HEK293 (cell line): ENCODE measurements around the gene LRP8.

Experiments
- CTCF ChIA-PET: fragments of 350-600 bp; formaldehyde crosslinking; extraction: SDS; loops from one replicate; lab custom pipeline; 2021; ENCODE audit warnings: antibody characterized with exemption; lab: Yijun Ruan, JAX
- POLR2A ChIA-PET: fragments of 300-600 bp; formaldehyde crosslinking; extraction: SDS; loops from one replicate; lab custom pipeline; 2020; ENCODE audit warnings: antibody characterized with exemption, inconsistent platforms; lab: Yijun Ruan, JAX
- H3K27ac ChIP-seq: fragments of 200-500 bp; sonication (Bioruptor generic); 2 replicates; pipeline ENCODE4 v1.5.1; 2014; ENCODE audit warnings: low read depth, low read length, control low read depth, inconsistent platforms; ENCODE audit errors: extremely low read depth
- H3K36me3 ChIP-seq, 2 experiments: fragments of 200-500 bp in 1 of 2; sonication (Bioruptor generic) in 1 of 2; 1 replicate in 1 of 2; 2 replicates in 1 of 2; pipeline ENCODE4 v1.5.1; 2014 to 2017; ENCODE audit warnings: inconsistent platforms in 2 of 2, low read length in 2 of 2; ENCODE audit not compliant: control insufficient read depth in 2 of 2, insufficient read depth in 1 of 2
- H3K4me1 ChIP-seq: fragments of 200-500 bp; sonication (Bioruptor generic); 2 replicates; pipeline ENCODE4 v1.5.1; 2014; ENCODE audit warnings: mild to moderate bottlenecking, low read length, inconsistent platforms; ENCODE audit not compliant: control insufficient read depth, insufficient read depth
- H3K4me3 ChIP-seq: 2 replicates; pipeline ENCODE4 v1.5.1; 2011; ENCODE audit warnings: low read depth, mild to moderate bottlenecking, control low read depth, low read length, moderate library complexity
- H3K9me3 ChIP-seq: fragments of 200-500 bp; sonication (Bioruptor generic); 2 replicates; pipeline ENCODE4 v1.5.1; 2014; ENCODE audit warnings: low read depth, low read length, inconsistent platforms; ENCODE audit not compliant: control insufficient read depth, insufficient read depth
- SETDB1 ChIP-seq: IDR thresholded peaks from one replicate; pipeline ENCODE4 v1.6.1; 2017; ENCODE audit warnings: mild to moderate bottlenecking, low read length, moderate library complexity, mixed read lengths; ENCODE audit not compliant: insufficient read length
- TRIM28 ChIP-seq: IDR thresholded peaks from 2 replicates; pipeline ENCODE4 v1.6.1; 2011; ENCODE audit warnings: low read length, control low read depth, borderline replicate concordance
- YY1 ChIP-seq: fragments of 450-650 bp; formaldehyde crosslinking; IDR thresholded peaks from 2 replicates; pipeline ENCODE4 v1.5.1; 2018; ENCODE audit warnings: missing biosample characterization, missing genetic modification characterization
- ZBTB48 ChIP-seq: fragments of 450-650 bp; formaldehyde crosslinking; IDR thresholded peaks from 2 replicates; pipeline ENCODE4 v1.5.1; 2016; ENCODE audit warnings: missing biosample characterization, missing genetic modification characterization
- ZFP3 ChIP-seq: fragments of 450-650 bp; formaldehyde crosslinking; IDR thresholded peaks from 2 replicates; pipeline ENCODE4 v1.5.1; 2016; ENCODE audit warnings: low read depth, missing biosample characterization, missing genetic modification characterization
- ZNF140 ChIP-seq: fragments of 450-650 bp; formaldehyde crosslinking; IDR thresholded peaks from 2 replicates; pipeline ENCODE4 v1.5.1; 2016; ENCODE audit warnings: missing biosample characterization, missing genetic modification characterization
- ZNF223 ChIP-seq: fragments of 450-650 bp; formaldehyde crosslinking; IDR thresholded peaks from 2 replicates; pipeline ENCODE4 v1.5.1; 2016; ENCODE audit warnings: missing biosample characterization, missing genetic modification characterization
- ZNF391 ChIP-seq: fragments of 450-650 bp; formaldehyde crosslinking; IDR thresholded peaks from 2 replicates; pipeline ENCODE4 v1.5.1; 2016; ENCODE audit warnings: low read depth, missing biosample characterization, missing genetic modification characterization, borderline replicate concordance
- ZNF530 ChIP-seq: fragments of 450-650 bp; formaldehyde crosslinking; IDR thresholded peaks from 2 replicates; pipeline ENCODE4 v1.5.1; 2016; ENCODE audit warnings: low read depth, missing biosample characterization, missing genetic modification characterization
- ZNF558 ChIP-seq: fragments of 450-650 bp; formaldehyde crosslinking; IDR thresholded peaks from 2 replicates; pipeline ENCODE4 v1.5.1; 2016; ENCODE audit warnings: missing biosample characterization, missing genetic modification characterization
- ZNF560 ChIP-seq: fragments of 450-650 bp; formaldehyde crosslinking; IDR thresholded peaks from 2 replicates; pipeline ENCODE4 v1.5.1; 2017; ENCODE audit warnings: missing biosample characterization, missing genetic modification characterization, borderline replicate concordance
- ZNF623 ChIP-seq: fragments of 450-650 bp; formaldehyde crosslinking; IDR thresholded peaks from 2 replicates; pipeline ENCODE4 v1.5.1; 2016; ENCODE audit warnings: missing biosample characterization, missing genetic modification characterization
- ZNF785 ChIP-seq: fragments of 450-650 bp; formaldehyde crosslinking; IDR thresholded peaks from 2 replicates; pipeline ENCODE4 v1.5.1; 2016; ENCODE audit warnings: missing biosample characterization, missing genetic modification characterization
- ZNF830 ChIP-seq: fragments of 450-650 bp; IDR thresholded peaks from 2 replicates; pipeline ENCODE4 v1.5.0; 2018; ENCODE audit warnings: missing biosample characterization, missing genetic modification characterization, low read depth, mild to moderate bottlenecking, moderate library complexity
- TF ChIP-seq, protein P1 (sequence below): fragments of 450-650 bp; formaldehyde crosslinking; IDR thresholded peaks from 2 replicates; pipeline ENCODE4 v1.5.1; 2016; ENCODE audit warnings: missing biosample characterization, missing genetic modification characterization
- TF ChIP-seq, protein P2 (sequence below): fragments of 450-650 bp; formaldehyde crosslinking; optimal IDR thresholded peaks from 2 replicates; pipeline ENCODE3; 2016; ENCODE audit warnings: missing biosample characterization, mild to moderate bottlenecking, missing genetic modification characterization
- TF ChIP-seq, protein P3 (sequence below): fragments of 450-650 bp; formaldehyde crosslinking; IDR thresholded peaks from 2 replicates; pipeline ENCODE4 v1.5.1; 2016; ENCODE audit warnings: missing biosample characterization, missing genetic modification characterization
- TF ChIP-seq, protein P4 (sequence below): fragments of 450-650 bp; formaldehyde crosslinking; conservative IDR thresholded peaks from 2 replicates; pipeline ENCODE4 v1.5.1; 2016; ENCODE audit warnings: low read depth, missing biosample characterization, missing genetic modification characterization
- TF ChIP-seq, protein P5 (sequence below): fragments of 450-650 bp; formaldehyde crosslinking; IDR thresholded peaks from 2 replicates; pipeline ENCODE4 v1.5.1; 2017; ENCODE audit warnings: missing biosample characterization, missing genetic modification characterization
- TF ChIP-seq, protein P6 (sequence below): fragments of 450-650 bp; formaldehyde crosslinking; IDR thresholded peaks from 2 replicates; pipeline ENCODE4 v1.5.1; 2017; ENCODE audit warnings: missing biosample characterization, mild to moderate bottlenecking, missing genetic modification characterization, moderate library complexity

Gene LRP8

DNA sequence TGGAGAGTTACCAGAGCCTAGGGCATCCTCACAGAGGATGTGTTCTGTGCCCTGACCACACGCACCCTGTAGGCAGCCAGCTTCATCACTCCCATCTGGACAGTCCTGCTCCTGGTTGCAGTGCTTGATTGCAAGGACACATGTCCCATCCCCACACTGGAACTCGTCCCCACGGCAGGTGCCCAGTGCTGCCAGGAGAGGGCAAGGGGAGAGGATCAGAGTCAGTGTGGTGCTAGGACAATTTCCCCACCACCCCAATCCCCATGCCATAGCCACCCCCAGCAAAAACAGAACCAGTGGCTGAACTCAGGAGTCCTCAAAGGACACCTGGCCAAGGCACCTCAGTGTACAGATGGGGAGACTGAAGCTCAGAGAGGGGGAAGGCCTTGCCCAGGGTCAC lies 52.3 kb downstream of the LRP8 start:
- ChIA-PET POLR2A (interaction anchor here (0.6 kb wide), 1 partner anchor 37 kb away, joined by 3 read pairs; no protein-coding TSS in a partner anchor), CTCF (interaction anchor here (0.5 to 3.4 kb wide), 3 partner anchors 118 to 277 kb away, joined by 3 to 15 read pairs (median 3); no protein-coding TSS in a partner anchor)
- no peak overlapping the region for H3K27ac ChIP-seq
- no peak for TF ChIP-seq ZNF223 (tag by site-specific recombination)
- TF ChIP-seq, protein P1, sequence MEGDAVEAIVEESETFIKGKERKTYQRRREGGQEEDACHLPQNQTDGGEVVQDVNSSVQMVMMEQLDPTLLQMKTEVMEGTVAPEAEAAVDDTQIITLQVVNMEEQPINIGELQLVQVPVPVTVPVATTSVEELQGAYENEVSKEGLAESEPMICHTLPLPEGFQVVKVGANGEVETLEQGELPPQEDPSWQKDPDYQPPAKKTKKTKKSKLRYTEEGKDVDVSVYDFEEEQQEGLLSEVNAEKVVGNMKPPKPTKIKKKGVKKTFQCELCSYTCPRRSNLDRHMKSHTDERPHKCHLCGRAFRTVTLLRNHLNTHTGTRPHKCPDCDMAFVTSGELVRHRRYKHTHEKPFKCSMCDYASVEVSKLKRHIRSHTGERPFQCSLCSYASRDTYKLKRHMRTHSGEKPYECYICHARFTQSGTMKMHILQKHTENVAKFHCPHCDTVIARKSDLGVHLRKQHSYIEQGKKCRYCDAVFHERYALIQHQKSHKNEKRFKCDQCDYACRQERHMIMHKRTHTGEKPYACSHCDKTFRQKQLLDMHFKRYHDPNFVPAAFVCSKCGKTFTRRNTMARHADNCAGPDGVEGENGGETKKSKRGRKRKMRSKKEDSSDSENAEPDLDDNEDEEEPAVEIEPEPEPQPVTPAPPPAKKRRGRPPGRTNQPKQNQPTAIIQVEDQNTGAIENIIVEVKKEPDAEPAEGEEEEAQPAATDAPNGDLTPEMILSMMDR (tag by site-specific recombination): no peak
- TF ChIP-seq ZNF830 (tag by site-specific recombination): no peak
- TF ChIP-seq SETDB1: no peak
- no peak for TF ChIP-seq ZNF623 (tag by site-specific recombination)
- no peak for TF ChIP-seq ZNF140 (tag by site-specific recombination)
- TF ChIP-seq, protein P2, sequence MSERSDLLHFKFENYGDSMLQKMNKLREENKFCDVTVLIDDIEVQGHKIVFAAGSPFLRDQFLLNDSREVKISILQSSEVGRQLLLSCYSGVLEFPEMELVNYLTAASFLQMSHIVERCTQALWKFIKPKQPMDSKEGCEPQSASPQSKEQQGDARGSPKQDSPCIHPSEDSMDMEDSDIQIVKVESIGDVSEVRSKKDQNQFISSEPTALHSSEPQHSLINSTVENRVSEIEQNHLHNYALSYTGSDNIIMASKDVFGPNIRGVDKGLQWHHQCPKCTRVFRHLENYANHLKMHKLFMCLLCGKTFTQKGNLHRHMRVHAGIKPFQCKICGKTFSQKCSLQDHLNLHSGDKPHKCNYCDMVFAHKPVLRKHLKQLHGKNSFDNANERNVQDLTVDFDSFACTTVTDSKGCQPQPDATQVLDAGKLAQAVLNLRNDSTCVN (tag by site-specific recombination): no peak
- no peak for TF ChIP-seq ZNF558 (tag by site-specific recombination)
- TF ChIP-seq, protein P3, sequence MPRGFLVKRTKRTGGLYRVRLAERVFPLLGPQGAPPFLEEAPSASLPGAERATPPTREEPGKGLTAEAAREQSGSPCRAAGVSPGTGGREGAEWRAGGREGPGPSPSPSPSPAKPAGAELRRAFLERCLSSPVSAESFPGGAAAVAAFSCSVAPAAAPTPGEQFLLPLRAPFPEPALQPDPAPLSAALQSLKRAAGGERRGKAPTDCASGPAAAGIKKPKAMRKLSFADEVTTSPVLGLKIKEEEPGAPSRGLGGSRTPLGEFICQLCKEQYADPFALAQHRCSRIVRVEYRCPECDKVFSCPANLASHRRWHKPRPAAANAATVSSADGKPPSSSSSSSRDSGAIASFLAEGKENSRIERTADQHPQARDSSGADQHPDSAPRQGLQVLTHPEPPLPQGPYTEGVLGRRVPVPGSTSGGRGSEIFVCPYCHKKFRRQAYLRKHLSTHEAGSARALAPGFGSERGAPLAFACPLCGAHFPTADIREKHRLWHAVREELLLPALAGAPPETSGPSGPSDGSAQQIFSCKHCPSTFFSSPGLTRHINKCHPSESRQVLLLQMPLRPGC (tag by site-specific recombination): no peak
- TF ChIP-seq, all 188 proteins: peak for 0
- no peaks in the 10 kb centered on the region for H3K9me3 ChIP-seq
- peaks cover 0 to 15% of the 10 kb centered on the region in 2 experiments; a peak in 1 of 3 replicates for H3K36me3 ChIP-seq
- H3K4me3 ChIP-seq: no peak overlapping the region
- H3K4me1 ChIP-seq: no peaks in the 10 kb centered on the region

DNA sequence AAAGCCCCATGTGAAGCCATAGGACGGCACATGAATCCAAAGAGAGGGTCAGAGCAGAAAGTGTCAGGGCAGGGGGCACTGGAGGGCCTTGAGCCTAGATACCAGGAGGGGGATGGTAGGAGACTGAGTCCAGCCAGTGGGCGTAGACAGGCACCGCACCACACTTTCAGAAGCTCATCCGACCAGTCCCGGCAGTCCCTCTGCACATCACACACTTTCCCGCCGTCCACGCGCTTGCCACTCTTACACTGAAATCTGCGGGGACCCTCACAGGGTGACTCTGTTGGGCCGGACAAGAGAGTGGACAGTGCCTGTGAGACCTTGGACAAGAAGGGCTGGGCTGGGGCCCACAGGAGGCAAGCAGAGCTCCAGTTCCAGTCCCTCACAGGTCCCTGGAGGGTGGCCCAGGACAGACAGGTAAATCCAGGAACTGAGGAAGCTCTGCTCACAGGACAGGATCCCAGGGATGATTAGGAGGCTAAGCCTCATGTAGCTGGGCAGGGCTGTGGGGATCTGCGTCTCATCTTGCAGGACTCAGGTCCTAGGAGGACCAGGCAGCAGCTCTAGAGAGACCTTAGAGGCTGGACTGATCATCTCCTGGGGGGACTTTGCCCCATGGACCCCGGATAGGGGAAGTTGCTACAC lies 53.2 kb downstream of the LRP8 start:
- no peak overlapping the region for H3K27ac ChIP-seq
- TF ChIP-seq ZNF560 (no peak), ZBTB48 (tag by site-specific recombination) (no peak), ZNF785 (tag by site-specific recombination) (no peak), ZFP3 (tag by site-specific recombination) (no peak), ZNF391 (tag by site-specific recombination) (no peak), YY1 (tag by site-specific recombination) (no peak), TRIM28 (no peak), ZNF530 (tag by site-specific recombination) (no peak)
- TF ChIP-seq, protein P4, sequence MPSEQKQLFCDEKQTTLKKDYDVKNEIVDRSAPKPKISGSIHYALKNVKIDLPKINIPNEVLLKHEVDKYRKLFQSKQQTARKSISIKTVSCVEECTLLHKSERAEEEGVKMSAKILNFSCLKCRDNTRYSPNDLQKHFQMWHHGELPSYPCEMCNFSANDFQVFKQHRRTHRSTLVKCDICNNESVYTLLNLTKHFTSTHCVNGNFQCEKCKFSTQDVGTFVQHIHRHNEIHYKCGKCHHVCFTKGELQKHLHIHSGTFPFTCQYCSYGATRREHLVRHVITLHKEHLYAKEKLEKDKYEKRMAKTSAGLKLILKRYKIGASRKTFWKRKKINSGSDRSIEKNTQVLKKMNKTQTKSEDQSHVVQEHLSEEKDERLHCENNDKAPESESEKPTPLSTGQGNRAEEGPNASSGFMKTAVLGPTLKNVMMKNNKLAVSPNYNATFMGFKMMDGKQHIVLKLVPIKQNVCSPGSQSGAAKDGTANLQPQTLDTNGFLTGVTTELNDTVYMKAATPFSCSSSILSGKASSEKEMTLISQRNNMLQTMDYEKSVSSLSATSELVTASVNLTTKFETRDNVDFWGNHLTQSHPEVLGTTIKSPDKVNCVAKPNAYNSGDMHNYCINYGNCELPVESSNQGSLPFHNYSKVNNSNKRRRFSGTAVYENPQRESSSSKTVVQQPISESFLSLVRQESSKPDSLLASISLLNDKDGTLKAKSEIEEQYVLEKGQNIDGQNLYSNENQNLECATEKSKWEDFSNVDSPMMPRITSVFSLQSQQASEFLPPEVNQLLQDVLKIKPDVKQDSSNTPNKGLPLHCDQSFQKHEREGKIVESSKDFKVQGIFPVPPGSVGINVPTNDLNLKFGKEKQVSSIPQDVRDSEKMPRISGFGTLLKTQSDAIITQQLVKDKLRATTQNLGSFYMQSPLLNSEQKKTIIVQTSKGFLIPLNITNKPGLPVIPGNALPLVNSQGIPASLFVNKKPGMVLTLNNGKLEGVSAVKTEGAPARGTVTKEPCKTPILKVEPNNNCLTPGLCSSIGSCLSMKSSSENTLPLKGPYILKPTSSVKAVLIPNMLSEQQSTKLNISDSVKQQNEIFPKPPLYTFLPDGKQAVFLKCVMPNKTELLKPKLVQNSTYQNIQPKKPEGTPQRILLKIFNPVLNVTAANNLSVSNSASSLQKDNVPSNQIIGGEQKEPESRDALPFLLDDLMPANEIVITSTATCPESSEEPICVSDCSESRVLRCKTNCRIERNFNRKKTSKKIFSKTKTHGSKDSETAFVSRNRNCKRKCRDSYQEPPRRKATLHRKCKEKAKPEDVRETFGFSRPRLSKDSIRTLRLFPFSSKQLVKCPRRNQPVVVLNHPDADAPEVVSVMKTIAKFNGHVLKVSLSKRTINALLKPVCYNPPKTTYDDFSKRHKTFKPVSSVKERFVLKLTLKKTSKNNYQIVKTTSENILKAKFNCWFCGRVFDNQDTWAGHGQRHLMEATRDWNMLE (tag by site-specific recombination): no peak
- TF ChIP-seq, protein P5, sequence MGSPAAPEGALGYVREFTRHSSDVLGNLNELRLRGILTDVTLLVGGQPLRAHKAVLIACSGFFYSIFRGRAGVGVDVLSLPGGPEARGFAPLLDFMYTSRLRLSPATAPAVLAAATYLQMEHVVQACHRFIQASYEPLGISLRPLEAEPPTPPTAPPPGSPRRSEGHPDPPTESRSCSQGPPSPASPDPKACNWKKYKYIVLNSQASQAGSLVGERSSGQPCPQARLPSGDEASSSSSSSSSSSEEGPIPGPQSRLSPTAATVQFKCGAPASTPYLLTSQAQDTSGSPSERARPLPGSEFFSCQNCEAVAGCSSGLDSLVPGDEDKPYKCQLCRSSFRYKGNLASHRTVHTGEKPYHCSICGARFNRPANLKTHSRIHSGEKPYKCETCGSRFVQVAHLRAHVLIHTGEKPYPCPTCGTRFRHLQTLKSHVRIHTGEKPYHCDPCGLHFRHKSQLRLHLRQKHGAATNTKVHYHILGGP (tag by site-specific recombination): no peak
- TF ChIP-seq, protein P6, sequence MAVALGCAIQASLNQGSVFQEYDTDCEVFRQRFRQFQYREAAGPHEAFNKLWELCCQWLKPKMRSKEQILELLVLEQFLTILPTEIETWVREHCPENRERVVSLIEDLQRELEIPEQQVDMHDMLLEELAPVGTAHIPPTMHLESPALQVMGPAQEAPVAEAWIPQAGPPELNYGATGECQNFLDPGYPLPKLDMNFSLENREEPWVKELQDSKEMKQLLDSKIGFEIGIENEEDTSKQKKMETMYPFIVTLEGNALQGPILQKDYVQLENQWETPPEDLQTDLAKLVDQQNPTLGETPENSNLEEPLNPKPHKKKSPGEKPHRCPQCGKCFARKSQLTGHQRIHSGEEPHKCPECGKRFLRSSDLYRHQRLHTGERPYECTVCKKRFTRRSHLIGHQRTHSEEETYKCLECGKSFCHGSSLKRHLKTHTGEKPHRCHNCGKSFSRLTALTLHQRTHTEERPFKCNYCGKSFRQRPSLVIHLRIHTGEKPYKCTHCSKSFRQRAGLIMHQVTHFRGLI: no peak
- H3K9me3 ChIP-seq: no peaks in the 10 kb centered on the region
- CTCF ChIA-PET: interaction anchor here (0.6 to 3.4 kb wide), 3 partner anchors 118 to 229 kb away, joined by 3 to 15 read pairs (median 3); no protein-coding TSS in a partner anchor
- H3K36me3 ChIP-seq: peaks cover 0 to 22% of the 10 kb centered on the region in 2 experiments; a peak in 1 of 3 replicates
- H3K4me1 ChIP-seq: no peaks in the 10 kb centered on the region
- POLR2A ChIA-PET: no interaction called here
- H3K4me3 ChIP-seq: no peak overlapping the region
